Activated CD8-positive, alpha-beta T cell treated with anti-CD3 and anti-CD28 coated beads, Interleukin-2, amount 10 ng/mL, durations not matched to agents 7 days and 5 days (primary cell): ENCODE results near the gene JDP2. TPM values are rescaled to one million over a fixed set of nuclear protein-coding genes. Genes with fewer than 3 reads are reported as not detected.
A peak's percentile ranks its signal among the peaks of the same experiment; 100 is the strongest.

Experiments
- ATAC-seq: fragments of 150-1000 bp; cut with Tn5 transposase; one replicate; pipeline ENCODE4 v1.10.0; 2021; ENCODE audit warnings: moderate library complexity
- CTCF ChIA-PET: fragments of 350-600 bp; sonication (Branson Sonifier 250); formaldehyde crosslinking; loops from one replicate; lab custom pipeline; 2021; ENCODE audit warnings: antibody characterized with exemption; lab: Charles Lee
- POLR2A ChIA-PET: fragments of 350-600 bp; sonication (Branson Sonifier 250); formaldehyde crosslinking; loops from one replicate; lab custom pipeline; 2021; ENCODE audit warnings: antibody characterized with exemption; lab: Charles Lee
- DNase-seq: peaks from one replicate; pipeline ENCODE4 v3.0.0-alpha.2; 2020
- H3K27ac Mint-ChIP-seq: one replicate; pipeline ENCODE4 v1.8.0; 2021; ENCODE audit warnings: mild to moderate bottlenecking, mixed read lengths
- H3K27me3 Mint-ChIP-seq: one replicate; pipeline ENCODE4 v1.8.0; 2021; ENCODE audit warnings: low read depth, mixed read lengths
- H3K36me3 Mint-ChIP-seq: one replicate; pipeline ENCODE4 v1.8.0; 2021; ENCODE audit warnings: low read depth, mixed read lengths
- H3K4me1 Mint-ChIP-seq: one replicate; pipeline ENCODE4 v1.8.0; 2021; ENCODE audit warnings: low read depth, mixed read lengths
- H3K4me3 Mint-ChIP-seq: one replicate; pipeline ENCODE4 v1.8.0; 2021; ENCODE audit warnings: mild to moderate bottlenecking, mixed read lengths
- H3K9me3 Mint-ChIP-seq: one replicate; pipeline ENCODE4 v1.8.0; 2022; ENCODE audit warnings: mixed read lengths; ENCODE audit not compliant: insufficient read depth
- total RNA-seq, 2 experiments: library from RNA; stranded (reverse); gene quantifications; one replicate each; pipeline ENCODE4 v1.2.3, GENCODE V29; 2021

Gene JDP2
- total RNA-seq, 2 experiments from 2014 or later = 0.71 to 1.4 TPM

GRCh38 chr14:75450381-75451276 is 22.8 kb downstream of the JDP2 start:
- H3K9me3 Mint-ChIP-seq = no peaks in the 10 kb centered on the region

DNA sequence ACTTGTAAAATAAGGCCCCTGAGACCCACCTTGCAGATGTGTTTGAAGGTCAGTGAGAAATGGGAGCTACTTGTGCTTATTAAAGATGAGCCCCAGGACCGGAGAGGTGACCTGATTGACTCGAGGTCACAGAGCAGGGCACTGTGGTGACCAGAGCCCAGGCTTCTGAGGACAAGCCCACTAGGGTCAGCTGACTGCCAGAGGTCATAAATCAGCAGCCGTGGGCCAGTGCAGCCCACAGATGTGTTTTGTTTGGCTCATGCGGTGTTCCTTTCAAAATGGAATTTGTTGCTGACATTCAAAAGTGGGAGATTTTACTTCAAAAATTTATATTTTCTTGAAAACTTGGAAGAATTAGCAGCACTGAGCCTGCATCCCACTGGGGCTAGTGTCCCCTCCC is 24.5 kb downstream of the JDP2 start:
- CTCF ChIA-PET = interaction anchor here (1.1 to 3.3 kb wide), 2 partner anchors 37 to 203 kb away, joined by 3 to 19 read pairs; no protein-coding TSS in a partner anchor

More at GRCh38 chr14:75450381-75451276, 22.8 kb downstream of the JDP2 start:
- H3K27ac Mint-ChIP-seq = peak overlapping the region; percentile 9
- DNase-seq = no peak
- H3K4me3 Mint-ChIP-seq = no peak overlapping the region
- peaks cover 10% of the 10 kb centered on the region for H3K27me3 Mint-ChIP-seq
- CTCF ChIA-PET = interaction anchor here (0.9 to 1.2 kb wide), 2 partner anchors 34 to 111 kb away, joined by 3 read pairs; no protein-coding TSS in a partner anchor
- no peaks in the 10 kb centered on the region for H3K36me3 Mint-ChIP-seq
- ATAC-seq = no peak
- POLR2A ChIA-PET = no interaction called here
- peaks cover 13% of the 10 kb centered on the region for H3K4me1 Mint-ChIP-seq

GRCh38 chr14:75452900-75453816 is 25.3 kb downstream of the JDP2 start:
- ATAC-seq (no peak), DNase-seq (no peak)
- Mint-ChIP-seq H3K36me3 (no peaks in the 10 kb centered on the region), H3K27me3 (peaks cover 10% of the 10 kb centered on the region), H3K9me3 (no peaks in the 10 kb centered on the region), H3K27ac (peak overlapping the region; percentile 50), H3K4me1 (peaks cover 5% of the 10 kb centered on the region), H3K4me3 (no peak overlapping the region)
- ChIA-PET CTCF (interaction anchor here (0.9 to 3.3 kb wide), 38 partner anchors 8 to 325 kb away, joined by 3 to 26 read pairs (median 4); partner anchors contain the start of genes ERG28 and TTLL5), POLR2A (interaction anchor here (0.6 to 1.1 kb wide), 2 partner anchors 16 to 116 kb away, joined by 3 read pairs; no protein-coding TSS in a partner anchor)

More for the DNA sequence above, 24.5 kb downstream of the JDP2 start:
- no peak overlapping the region for H3K4me3 Mint-ChIP-seq
- POLR2A ChIA-PET = no interaction called here
- no peaks in the 10 kb centered on the region for H3K9me3 Mint-ChIP-seq
- no peak for ATAC-seq
- peaks cover 10% of the 10 kb centered on the region for H3K27me3 Mint-ChIP-seq
- no peak overlapping the region for H3K27ac Mint-ChIP-seq
- no peaks in the 10 kb centered on the region for H3K36me3 Mint-ChIP-seq
- peaks cover 5% of the 10 kb centered on the region for H3K4me1 Mint-ChIP-seq
- no peak for DNase-seq

DNA sequence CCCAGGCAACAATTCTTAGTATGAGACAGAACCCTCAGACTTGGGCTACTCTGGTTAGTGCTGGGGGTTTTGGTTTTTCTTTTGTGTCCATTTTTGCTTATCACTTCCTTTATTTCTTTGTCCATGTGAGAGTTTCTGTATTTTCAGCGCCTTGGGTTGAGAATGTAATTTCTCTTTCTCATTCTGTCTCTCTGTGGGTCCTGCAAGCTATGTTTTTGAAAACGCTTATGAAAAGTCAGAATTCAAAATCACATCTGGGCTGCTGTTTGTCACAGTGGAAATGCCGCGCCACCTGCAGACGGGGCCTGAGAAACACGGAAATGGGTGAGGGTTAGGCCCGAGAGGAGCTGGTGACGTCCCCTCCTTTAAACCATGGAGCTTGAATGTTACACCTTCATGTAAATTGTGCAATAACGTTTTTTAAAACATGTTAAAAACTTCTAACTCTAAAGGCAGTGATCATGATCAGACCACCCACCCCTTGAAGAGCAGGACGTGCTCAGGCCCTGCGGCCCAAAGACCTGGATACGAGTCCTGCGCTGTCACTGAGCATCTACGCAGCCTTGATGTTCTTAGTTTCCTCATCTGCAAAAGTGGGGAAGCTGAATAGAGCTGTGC is 26.1 kb downstream of the JDP2 start:
- Mint-ChIP-seq H3K27ac (peak overlapping the region; percentile 59), H3K27me3 (peaks cover 3% of the 10 kb centered on the region), H3K4me1 (peaks cover 10% of the 10 kb centered on the region), H3K9me3 (no peaks in the 10 kb centered on the region), H3K36me3 (no peaks in the 10 kb centered on the region), H3K4me3 (no peak overlapping the region)
- DNase-seq = peak; percentile 65
- ChIA-PET CTCF (interaction anchor here (0.7 to 3.3 kb wide), 42 partner anchors 8 to 325 kb away, joined by 3 to 26 read pairs (median 4); partner anchors contain the start of genes ERG28 and TTLL5), POLR2A (interaction anchor here (0.6 to 1.1 kb wide), 2 partner anchors 17 to 116 kb away, joined by 3 read pairs; no protein-coding TSS in a partner anchor)
- peak; percentile 59 for ATAC-seq

DNA sequence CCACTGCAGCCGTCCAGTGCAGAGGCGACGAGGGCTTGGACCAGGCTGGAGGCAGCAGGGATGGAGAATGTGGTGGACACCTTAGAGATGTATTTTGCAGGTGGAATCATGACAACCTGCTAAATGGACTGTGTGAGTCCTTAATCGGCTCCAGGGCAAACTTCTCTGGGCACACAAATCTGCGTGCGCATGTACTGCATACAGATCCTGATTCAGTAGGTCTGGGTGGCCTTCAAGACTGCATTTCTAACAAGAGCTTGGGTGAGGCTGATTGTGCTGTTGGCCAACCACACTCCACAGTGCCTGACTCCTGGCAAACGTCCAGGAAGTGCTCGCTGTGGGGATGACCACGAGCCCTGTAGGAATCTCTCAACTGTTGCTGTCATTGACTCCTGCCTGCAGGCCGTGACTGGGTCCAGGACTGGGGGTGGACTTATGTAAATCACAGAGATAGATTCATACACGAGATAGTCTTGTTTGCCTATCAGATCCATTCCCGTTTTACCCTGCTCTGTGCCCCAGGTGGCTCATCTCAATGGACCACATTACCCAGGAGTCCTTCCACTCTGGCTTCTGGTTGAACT is 27.2 kb downstream of the JDP2 start:
- H3K9me3 Mint-ChIP-seq = no peaks in the 10 kb centered on the region
- CTCF ChIA-PET = interaction anchor here (0.8 to 3.3 kb wide), 7 partner anchors 34 to 199 kb away, joined by 3 to 26 read pairs (median 10); no protein-coding TSS in a partner anchor
- POLR2A ChIA-PET = no interaction called here

DNA sequence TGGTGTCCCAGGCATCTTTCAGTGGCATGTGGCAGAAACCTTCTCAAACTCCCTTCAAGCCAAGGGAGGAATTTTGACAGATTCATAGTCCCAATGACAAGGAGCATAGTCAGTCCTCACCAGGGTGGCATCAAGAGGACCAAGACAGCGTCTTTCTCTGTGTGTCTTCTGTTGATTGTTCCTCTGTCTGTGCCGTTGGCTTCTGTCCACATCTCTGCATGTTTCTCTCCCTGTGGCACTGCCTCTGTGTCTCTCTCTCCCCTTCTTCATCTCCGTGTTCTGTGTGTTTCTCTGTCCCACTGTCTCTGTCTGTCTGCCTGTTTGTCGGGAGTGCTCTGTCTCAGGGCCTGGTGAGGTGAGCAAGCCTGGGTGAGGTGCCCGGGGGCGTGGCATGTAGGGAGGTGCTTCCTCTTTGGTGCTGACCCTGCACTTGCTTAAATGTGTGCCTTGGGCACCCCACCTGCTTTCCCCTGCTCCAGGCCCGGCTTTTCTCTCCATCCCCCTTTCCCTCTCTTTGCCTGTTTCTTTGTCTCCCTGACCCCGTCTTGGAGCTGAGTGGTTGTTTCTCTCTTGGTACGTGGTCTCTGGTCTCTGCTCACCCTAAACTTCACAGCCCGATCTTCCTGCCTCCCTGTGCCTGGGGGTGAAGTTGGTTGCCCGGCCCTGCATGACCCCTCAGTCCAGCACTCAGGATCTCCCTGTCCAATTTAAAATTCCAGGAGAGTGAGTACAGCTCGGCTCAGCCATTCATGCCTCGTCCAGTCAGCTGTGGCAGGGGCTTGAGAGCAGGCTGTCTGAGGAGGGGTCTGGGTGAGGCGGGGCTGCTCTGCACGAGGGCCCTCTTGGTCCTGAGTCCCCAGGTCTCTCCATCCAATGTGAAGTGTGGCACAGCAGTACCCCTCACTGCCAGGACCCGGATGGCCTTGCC is 28.5 kb downstream of the JDP2 start:
- CTCF ChIA-PET = interaction anchor here (0.7 to 1.3 kb wide), 4 partner anchors 28 to 149 kb away, joined by 3 to 4 read pairs (median 3); no protein-coding TSS in a partner anchor
- DNase-seq = no peak
- no peak for ATAC-seq
- POLR2A ChIA-PET = no interaction called here
- H3K36me3 Mint-ChIP-seq = no peaks in the 10 kb centered on the region
- no peak overlapping the region for H3K4me3 Mint-ChIP-seq
- H3K27me3 Mint-ChIP-seq = no peaks in the 10 kb centered on the region
- H3K9me3 Mint-ChIP-seq = no peaks in the 10 kb centered on the region
- peaks cover 17% of the 10 kb centered on the region for H3K4me1 Mint-ChIP-seq
- no peak overlapping the region for H3K27ac Mint-ChIP-seq

More for the DNA sequence above, 27.2 kb downstream of the JDP2 start:
- no peaks in the 10 kb centered on the region for H3K36me3 Mint-ChIP-seq
- H3K4me3 Mint-ChIP-seq = no peak overlapping the region
- ATAC-seq (no peak), DNase-seq (no peak)
- H3K4me1 Mint-ChIP-seq = peaks cover 17% of the 10 kb centered on the region
- no peak overlapping the region for H3K27ac Mint-ChIP-seq
- no peaks in the 10 kb centered on the region for H3K27me3 Mint-ChIP-seq

DNA sequence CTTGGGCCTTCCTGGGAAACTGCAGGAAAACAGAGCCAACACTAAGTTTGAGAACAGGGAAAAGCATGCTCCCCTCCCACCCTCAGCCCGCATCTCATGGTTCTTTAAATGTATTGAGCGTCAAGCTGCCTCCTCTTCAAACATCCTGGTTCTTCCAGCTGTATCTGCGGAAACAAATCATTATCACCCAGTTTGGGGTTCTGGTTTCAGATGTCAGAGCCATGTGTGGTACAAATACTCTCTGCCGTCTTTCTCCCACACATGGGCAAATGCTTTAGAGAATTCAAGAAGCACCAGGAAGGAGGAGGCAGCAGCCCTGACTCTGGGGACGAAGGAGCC is 29.1 kb downstream of the JDP2 start:
- no peak overlapping the region for H3K27ac Mint-ChIP-seq
- H3K4me1 Mint-ChIP-seq = peaks cover 17% of the 10 kb centered on the region
- CTCF ChIA-PET = interaction anchor here (0.7 to 1.3 kb wide), 3 partner anchors 28 to 149 kb away, joined by 3 read pairs; no protein-coding TSS in a partner anchor
- H3K9me3 Mint-ChIP-seq = no peaks in the 10 kb centered on the region
- no peak for DNase-seq
- no peaks in the 10 kb centered on the region for H3K27me3 Mint-ChIP-seq
- no peaks in the 10 kb centered on the region for H3K36me3 Mint-ChIP-seq
- H3K4me3 Mint-ChIP-seq = no peak overlapping the region
- POLR2A ChIA-PET = no interaction called here
- ATAC-seq = no peak

DNA sequence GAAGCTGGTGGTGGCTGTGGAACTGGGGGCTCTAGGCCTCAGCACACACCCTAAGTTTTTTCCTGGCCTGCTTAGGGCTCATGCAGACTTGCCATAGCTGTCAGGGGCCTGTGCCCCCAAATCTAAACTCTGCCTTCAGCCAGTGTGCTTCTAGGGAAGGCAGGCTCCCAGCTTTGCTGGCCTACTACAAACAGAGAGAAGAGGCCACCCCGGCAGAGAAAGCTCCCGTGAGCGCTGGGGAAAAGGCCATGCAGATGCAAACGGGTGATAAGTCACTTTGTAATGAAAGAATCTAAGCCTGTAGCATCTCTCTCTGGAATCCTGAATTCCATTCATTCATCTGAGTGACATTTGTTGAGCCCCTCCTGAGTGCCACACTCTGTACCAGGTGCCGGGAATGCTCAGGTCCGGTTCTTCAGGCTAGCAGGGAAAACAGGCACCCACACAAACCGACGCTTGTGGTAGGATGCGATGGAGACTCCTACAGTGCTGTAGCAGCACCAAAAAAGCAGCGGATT is 29.9 kb downstream of the JDP2 start:
- no peak overlapping the region for H3K27ac Mint-ChIP-seq
- CTCF ChIA-PET = interaction anchor here (1.2 to 1.3 kb wide), 2 partner anchors 27 to 150 kb away, joined by 3 read pairs; no protein-coding TSS in a partner anchor

DNA sequence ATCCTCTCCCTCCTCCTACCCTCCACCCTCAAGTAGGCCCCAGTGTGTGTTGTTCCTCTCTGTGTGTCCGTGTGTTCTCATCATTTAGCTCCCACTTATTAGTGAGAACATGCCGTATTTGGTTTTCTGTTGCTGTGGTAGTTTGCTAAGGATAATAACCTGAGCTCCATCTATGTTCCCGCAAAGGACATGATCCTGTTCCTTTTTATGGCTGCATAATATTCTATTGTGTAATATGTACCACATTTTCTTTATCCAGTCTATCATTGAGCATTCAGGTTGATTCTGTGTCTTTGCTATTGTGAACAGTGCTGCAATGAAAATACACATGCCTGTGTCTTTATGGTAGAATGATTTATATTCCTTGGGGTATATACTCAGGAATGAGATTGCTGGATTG is 30.5 kb downstream of the JDP2 start:
- no peak overlapping the region for H3K4me3 Mint-ChIP-seq
- peak overlapping the region; percentile 82 for H3K27ac Mint-ChIP-seq
- H3K4me1 Mint-ChIP-seq = peaks cover 17% of the 10 kb centered on the region
- ChIA-PET CTCF (interaction anchor here (0.9 kb wide), 1 partner anchor 30 kb away, joined by 3 read pairs; no protein-coding TSS in a partner anchor), POLR2A (no interaction called here)
- DNase-seq (no peak), ATAC-seq (no peak)
- H3K27me3 Mint-ChIP-seq = no peaks in the 10 kb centered on the region
- no peaks in the 10 kb centered on the region for H3K36me3 Mint-ChIP-seq
- H3K9me3 Mint-ChIP-seq = no peaks in the 10 kb centered on the region

More for the DNA sequence above, 29.9 kb downstream of the JDP2 start:
- Mint-ChIP-seq H3K4me1 (peaks cover 17% of the 10 kb centered on the region), H3K4me3 (no peak overlapping the region), H3K27me3 (no peaks in the 10 kb centered on the region), H3K9me3 (no peaks in the 10 kb centered on the region), H3K36me3 (no peaks in the 10 kb centered on the region)
- ATAC-seq (no peak), DNase-seq (no peak)
- POLR2A ChIA-PET = no interaction called here
